ENCODE data around the gene FAM8A1.
A peak's percentile ranks its signal among the peaks of the same experiment; 100 is the strongest.
"Not testable (repeated sequence)": the region's sequence is repeated elsewhere in the genome, so short reads cannot be mapped to it uniquely, and the experiment has no call there.

Gene FAM8A1, protein sequence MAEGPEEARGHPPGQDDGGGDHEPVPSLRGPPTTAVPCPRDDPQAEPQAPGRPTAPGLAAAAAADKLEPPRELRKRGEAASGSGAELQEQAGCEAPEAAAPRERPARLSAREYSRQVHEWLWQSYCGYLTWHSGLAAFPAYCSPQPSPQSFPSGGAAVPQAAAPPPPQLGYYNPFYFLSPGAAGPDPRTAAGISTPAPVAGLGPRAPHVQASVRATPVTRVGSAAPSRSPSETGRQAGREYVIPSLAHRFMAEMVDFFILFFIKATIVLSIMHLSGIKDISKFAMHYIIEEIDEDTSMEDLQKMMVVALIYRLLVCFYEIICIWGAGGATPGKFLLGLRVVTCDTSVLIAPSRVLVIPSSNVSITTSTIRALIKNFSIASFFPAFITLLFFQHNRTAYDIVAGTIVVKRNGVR

DNA sequence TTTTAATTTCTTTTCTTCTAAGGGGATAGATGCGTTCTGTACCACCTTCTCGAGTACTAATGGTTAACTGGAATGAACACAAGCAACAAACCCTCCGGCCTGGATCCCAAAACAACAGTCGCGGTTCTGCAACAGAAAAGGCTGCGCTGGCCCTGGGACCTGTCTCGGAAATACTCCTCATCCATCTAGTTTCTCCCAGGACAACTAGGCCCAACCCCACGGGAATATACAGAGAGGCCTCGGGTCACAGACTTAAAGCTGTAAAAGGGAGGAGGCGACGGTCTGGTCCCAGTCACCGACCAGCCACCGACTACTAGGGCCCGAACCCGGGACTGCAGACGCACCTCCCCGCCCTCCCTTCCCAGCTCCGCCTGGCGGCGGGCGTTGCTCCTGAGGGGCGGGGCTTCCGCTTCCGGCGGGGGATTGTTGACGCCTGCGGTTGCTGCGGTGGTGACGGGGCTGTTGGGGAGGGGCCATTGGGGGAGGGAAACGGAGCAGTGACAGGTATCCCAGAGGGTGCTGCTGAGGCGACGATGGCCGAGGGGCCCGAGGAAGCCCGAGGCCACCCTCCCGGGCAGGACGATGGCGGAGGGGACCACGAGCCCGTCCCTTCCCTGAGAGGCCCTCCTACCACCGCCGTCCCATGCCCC is at the start of gene FAM8A1:
Gene FAM8A1 (plus strand): TSS at position 426 of the 650 bp plus-strand sequence. CDS start 108 bp downstream, at position 534.
- peak; percentile 94 for DNase-seq (ENCODE audit: low spot score)

DNA sequence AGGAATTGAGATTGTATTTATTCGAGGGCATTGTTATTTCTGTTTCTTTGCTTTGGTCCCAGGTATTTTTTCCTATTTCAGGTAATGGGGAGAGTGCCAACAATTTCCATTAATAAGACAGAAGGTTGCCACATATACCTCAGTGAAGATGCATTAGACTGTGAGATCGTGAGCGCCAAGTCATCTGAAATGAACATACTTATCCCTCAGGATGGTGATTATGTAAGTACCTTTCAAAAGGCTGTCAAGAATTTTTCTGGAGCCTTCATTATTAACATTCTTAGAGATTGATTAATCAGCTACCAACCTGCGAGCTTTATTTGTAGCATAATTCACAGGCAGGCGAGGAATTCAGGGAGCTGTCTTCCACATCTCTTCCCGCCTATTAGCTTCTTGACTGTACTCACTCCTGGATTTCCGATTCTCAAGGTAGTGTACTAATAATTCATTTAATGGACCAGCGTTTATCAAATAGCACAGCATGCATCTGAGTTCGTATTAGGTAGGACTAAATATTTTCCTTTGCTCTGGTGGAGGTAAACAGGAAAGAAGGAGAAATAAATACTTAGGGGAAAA is 48.6 kb upstream of the FAM8A1 start:
- DNase-seq (ENCODE audit: low spot score): no peak

DNA sequence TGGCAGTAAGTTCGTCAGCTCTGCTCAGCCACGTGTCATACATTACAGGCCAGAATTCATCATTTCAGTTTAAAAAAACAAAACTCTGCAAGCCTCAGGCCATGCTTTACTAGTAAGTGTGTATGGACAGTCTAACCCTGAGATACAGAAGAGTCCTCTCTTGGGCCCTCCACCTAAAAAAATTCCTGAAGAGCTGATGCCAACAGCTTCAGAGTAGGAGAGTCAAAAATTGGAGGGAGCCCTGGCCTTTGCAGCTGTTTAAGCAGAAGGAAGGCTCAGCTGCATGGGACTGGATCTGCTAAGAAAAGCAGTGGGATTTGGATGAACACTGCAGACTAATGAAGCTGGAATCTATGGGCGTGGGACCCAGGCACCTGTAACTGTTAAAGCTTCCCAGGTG is 47.2 kb upstream of the FAM8A1 start:
- DNase-seq (ENCODE audit: low spot score): no peak

DNA sequence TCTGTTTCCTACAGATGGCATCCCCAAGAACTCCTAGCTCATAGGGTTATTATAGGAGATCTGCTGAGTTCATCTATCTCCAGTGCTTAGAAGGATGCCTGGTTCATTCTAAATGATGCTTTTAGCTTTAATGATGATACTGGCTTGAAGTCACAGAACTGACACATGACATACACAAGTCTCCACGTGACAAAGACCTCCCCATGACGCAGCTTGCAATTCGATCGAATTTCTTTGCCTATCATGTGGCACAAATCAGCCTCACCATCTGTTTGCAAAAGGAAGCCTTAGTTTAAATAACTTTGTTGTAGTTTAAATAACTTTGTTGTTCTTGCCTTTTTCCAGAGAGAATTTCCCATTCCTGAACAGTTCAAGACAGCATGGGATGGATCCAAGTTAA is 44.1 kb upstream of the FAM8A1 start:
- DNase-seq (ENCODE audit: low spot score): no peak

DNA sequence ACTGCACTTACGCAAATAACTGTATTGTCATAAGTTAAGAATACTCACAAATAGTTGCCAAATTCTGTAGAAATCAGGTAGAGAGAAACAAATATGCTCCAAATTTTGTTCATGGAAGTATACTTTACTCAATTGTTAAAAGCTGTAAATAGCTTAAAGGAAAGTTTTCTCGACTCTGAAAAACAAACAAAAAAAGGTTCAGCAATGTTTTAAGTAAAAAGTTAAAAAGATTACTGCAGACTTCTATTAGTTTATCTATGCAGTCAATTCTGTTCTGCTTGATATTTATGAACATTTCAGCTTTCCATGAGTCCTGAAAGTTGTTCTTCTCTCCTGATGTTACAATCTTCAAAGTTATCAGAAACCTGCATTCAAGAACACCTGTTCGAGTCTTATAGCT is 37.5 kb upstream of the FAM8A1 start:
- no peak for DNase-seq (ENCODE audit: low spot score)

DNA sequence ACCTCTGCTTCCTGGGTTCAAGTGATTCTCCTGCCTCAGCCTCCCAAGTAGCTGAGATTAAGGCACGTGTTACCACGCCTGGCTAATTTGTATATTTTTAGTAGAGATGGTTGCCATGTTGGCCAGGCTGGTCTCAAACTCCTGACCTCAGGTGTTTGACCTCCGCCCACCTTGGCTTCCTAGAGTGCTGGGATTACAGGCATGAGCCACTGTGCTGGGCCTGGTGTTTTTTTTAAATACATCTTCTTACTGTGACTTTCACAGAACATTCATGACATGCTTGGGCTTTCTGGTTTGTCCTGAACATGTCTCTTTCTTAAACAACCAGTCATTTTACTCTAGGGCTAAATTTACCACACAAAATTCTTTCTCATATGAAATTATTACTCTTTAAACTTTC is 34.7 kb upstream of the FAM8A1 start:
- no peak for DNase-seq (ENCODE audit: low spot score)

DNA sequence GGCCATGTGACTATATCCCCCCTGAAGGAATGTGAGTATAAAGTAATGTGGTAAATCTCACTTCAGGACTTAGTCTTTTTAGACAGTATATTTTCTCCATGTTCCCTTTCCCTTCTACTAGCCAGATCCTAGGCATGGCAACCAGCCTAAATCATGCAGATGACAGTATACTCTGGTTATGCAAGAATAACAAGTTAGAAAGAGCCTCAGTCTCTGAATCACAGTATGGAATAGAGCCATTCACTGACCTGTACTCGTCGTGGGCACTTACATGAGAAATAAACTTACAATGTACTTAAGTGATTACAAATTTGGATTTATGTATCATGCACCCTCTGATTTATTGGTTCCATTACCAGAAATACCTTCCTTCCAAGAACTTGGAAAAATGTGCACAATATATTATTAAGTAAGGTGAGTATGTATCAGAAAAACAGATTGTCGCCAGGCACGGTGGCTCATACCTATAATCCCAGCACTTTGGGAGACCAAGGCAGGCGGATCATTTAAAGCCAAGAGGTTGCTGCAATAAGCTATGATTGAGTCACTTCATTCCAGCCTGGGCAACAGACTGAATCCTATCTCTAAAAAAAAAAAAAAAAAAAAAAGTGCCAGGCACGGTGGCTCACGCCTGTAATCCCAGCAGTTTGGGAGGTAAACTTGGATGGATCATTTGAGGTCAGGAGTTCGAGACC is 25.1 kb upstream of the FAM8A1 start:
- no peak for DNase-seq (ENCODE audit: low spot score)

DNA sequence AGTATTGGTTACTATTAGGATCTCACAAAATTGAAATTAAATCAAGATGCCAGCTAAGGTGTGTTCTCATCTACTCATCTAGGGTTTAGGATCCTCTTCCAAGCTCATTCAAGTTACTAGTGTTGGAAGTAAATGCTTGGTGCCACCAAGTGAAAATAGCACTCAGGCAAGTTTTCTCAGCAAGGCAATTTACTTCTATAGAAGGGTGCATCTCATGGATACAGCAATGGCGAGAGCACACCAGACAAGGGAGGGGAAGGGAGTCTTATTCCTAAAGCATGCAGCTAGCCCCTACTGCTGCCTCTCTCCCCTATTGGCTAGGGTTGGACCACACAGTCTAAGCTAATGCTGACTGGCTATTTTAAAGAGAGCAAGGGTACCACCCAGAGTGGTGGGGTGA is 23.0 kb upstream of the FAM8A1 start:
- DNase-seq (ENCODE audit: low spot score): no peak

DNA sequence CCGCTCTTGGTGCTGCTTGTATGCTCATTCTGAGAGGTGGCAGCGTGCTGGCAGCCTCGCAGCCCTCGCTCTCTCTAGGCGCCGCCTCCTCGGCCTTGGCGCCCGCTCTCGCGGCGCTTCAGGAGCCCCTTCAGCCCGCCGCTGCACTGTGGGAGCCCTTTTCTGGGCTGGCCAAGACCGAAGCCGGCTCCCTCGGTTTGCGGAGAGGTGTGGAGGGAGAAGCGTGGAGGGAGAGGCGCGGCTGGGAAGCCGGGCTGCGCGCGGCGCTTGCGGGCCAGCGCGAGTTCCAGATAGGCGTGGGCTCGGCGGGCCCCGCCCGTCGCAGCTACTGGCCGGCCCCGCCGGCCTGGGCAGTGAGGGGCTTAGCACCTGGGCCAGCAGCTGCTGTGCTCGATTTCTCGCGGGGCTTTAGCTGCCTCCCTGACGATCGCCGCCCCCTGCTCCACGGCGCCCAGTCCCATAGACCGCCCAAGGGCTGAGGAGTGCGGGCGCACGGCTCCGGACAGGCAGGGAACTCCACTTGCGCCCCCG is 19.5 kb upstream of the FAM8A1 start:
- DNase-seq (ENCODE audit: low spot score): no peak

DNA sequence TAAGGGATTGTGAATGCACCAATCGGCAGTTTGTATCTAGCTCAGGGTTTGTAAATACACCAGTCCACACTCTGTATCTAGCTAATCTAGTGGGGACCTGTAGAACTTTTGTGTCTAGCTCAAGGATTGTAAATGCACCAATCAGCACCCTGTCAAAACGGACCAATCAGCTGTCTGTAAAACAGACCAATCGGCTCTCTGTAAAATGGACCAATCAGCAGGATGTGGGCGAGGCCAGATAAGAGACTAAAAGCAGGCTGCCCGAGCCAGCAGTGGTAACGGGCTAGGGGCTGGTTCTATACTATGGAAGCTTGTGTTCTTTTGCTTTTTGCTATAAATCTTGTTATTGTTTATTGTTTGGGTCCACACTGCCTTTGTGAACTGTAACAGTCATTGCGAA is 18.8 kb upstream of the FAM8A1 start:
- DNase-seq (ENCODE audit: low spot score): not testable (repeated sequence)

DNA sequence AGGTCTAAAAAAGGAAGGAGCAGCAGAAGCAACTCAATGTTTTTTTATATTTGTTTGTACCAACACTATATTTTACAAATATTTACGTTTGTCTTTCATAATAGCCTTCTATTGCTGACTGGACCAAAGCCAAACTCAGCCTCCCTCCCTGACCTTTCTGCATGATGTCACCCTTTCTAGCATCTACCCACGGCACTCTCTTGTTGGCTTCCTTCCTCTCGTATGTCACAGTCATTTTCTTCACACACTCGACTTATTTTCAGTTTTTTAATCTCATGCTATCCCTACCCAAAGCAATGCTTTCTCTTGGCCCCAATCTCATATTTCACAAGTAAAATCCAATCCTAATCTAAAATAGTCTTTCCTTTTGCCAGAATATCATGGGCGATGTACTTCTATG is 16.3 kb upstream of the FAM8A1 start:
- peak; percentile 43 for DNase-seq (ENCODE audit: low spot score)

DNA sequence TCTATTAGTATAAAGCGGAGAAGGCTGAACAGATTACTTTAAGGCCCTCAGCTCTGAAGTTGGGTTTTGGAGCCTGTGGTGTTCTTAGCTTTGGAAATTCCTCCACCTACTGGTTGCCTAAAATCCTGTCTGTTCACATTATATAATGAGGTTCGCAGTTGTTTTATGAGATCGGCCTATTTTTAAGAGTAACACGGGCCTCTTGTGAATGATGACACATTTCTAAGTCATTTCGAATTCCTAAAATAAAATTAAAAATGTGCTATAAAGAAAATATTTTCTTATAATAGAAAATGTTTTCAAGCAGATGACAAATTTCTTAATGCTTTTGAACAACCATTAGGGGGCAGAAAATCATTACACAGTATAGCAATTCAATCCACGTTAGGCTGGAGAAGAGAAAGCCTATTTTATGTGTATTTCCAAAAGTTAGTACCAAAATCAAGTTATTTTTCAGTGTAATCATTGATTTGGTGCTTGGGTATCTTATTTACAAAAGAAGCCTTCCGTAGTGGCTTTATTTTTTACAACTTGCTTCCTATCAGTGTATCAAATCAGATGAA is 15.8 kb upstream of the FAM8A1 start:
- DNase-seq (ENCODE audit: low spot score): peak; percentile 72

DNA sequence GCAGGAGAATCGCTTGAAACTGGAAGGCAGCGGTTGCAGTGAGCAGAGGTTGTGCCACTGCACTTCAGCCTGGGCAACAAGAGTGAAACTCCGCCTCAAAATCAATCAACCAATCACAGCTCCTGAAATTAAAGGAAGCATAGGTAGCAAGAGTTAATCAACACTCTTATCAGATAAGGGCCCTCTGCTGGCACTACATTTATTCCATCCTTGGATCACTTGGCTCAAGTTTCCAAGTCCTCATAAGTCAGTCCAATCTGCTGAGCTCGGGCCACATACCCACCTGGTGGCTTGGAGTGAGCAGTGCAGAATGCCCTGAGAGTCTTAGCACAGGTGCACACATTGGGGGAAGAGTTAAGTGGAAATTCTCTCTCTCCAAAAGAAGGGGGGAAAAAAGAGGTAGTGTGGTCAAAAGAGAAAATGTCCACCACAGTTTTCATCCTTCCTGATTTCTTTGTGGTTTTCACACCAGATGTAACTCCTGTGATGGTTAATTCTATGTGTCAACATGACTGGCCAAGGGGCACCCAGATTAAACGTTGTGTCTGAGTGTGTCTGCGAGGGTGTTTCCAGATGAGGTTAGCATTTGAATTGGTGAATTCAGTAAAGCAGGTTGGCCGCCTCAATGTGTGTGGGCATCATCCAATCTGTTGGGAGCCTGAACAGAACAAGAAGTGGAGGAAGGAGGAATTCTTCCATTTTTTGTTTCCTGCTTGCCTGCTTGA is 14.2 kb upstream of the FAM8A1 start:
- no peak for DNase-seq (ENCODE audit: low spot score)

DNA sequence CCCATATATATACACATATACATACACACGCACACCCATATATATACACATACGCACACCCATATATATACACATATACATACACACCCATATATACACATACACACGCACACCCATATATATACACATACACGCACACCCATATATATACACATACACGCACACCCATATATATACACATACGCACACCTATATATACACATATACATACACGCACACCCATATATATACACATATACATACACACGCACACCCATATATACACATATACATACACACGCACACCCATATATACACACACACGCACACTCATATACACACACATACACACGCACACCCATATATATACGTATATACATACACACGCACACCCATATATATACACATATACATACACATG is 13.5 kb upstream of the FAM8A1 start:
- not testable (repeated sequence) for DNase-seq (ENCODE audit: low spot score)

DNA sequence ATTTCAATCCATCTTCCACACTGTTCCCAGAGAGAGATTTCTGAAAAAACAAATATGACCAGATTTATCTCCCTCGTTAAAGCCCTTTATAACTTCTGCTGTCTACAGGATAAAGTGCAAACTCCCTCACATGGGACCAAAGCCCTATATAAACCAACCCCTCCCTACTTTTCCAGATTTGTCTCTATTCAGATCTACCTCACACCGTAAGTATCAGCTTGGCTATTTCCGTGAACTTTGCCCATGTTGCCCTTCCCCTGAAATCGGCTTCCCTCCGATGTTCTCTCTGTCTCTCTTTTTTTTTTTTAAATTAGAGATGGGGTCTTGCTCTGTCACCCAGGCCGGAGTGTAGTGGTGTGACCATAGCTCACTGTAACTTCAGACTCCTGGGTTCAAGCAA is 12.1 kb upstream of the FAM8A1 start:
- no peak for DNase-seq (ENCODE audit: low spot score)

DNA sequence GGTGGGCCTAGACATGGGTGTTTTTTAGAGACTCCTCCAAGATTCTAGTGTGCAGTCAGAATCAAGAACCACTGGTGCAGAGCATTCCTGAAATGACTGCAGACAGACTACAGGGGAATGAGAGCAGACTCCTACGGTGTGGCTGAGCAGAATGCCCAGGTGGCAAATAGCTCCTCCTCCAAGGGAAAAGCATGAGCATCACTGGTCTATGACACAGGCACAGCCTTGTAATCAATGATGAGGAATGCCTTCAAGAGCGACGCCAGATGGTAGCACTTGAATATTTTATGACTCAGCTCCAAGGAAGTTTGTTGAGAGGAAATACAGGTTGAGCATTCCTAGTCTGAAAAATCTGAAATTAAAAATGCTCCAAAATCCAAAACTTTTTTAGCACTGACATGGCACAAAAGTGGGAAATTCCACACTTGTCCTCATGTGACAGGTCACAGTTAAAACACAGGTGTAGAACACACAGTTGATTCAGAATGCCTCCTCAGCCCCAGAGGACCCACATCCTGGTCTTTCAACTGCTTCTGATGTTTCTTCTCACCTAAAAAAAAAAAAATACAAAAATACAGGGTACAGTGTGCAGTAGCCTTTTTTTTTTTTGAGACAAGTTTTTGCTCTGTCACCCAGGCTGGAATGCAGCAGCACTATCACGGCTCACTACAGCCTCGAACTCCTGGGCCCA is 10.6 kb upstream of the FAM8A1 start:
- DNase-seq (ENCODE audit: low spot score): peak; percentile 43

DNA sequence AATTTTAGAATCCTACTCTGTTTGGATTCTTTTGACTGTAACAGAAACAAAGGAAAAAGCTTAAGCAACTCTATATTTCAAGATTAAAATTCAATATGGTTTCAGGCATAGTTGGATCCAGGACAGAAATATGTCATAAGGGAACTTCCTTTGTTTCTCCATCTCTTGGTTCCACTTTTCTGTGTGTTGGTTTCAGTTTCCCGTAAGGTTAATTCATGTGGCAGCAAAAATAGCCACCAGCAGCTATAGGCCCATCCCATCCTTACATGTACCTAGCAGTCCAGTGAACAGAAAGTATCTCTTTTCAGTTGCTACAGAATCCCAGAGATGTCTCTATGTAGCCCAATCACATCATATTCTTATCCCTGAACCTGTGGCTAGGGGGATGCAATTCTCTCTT is 8.8 kb upstream of the FAM8A1 start:
- DNase-seq (ENCODE audit: low spot score): no peak

DNA sequence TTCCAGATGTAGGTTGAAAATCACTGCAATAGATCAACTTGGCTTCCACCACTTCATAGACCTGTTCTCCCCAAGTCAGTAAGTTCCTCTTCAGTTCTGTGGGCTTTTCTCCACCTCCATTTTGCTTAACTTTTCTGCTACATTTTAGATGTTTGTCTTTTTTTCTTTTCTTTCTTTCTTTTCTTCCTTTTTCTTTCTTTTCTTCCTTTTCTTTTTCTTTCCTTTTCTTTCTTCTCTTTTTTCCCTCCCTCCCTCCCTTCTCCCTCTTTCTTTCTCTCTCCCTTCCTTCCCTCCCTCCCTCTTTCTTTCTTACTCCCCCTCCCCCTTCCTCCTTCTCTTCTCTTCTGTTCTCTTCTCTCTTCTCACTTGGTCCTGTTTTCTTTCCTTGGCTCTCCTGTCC is 6.9 kb upstream of the FAM8A1 start:
- no peak for DNase-seq (ENCODE audit: low spot score)

DNA sequence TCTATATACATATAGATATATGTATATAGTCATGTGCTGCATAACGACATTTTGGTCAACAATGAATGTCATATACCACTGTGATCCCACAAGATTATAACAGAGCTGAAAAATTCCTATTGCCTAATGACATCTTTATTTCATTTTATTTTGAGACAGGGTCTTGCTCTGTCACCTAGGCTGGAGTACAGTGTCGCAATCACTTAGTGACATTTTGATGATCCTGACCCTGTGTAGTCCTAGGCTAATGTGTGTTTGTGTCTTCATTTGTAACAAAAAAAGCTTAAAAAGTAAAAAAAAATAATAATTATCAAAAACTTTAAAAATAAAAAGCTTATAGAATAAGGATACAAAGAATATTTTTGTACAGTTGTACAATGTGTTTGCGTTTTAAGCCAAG is 4.0 kb upstream of the FAM8A1 start:
- DNase-seq (ENCODE audit: low spot score): no peak

DNA sequence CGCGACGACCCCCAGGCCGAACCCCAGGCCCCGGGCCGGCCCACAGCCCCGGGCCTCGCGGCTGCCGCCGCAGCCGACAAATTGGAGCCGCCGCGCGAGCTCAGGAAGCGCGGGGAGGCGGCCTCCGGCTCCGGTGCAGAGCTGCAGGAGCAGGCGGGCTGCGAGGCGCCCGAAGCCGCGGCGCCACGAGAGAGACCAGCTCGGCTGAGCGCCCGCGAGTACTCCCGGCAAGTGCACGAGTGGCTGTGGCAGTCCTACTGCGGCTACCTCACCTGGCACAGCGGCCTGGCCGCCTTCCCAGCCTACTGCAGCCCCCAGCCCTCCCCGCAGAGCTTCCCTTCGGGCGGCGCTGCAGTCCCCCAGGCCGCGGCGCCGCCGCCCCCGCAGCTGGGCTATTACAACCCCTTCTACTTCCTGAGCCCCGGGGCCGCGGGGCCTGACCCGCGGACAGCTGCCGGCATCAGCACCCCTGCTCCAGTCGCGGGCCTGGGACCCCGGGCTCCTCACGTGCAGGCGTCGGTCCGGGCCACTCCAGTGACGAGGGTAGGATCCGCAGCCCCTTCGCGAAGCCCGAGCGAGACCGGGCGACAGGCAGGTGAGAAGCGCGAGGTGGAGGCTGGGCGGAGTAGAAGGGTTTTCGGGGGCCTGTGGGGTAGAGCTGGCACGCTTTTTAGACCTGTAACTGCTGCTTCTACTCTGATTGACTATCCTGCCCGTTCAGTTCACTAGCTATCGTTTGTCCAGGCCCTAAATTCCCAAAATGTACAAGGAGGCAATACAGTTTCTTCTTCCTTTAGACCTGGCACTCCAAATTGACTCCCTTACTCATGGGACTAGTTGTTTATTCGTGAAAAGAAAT is 654 bp downstream of the FAM8A1 start:
- no peak for DNase-seq (ENCODE audit: low spot score)

Data from COLO829 (cell line).